GM18951 (cell line): ENCODE results near the gene NCDN.

ENCODE experiments used
- POLR2A ChIP-seq: IDR thresholded peaks from 4 replicates; pipeline ENCODE4 v1.6.1; 2011; ENCODE audit warnings: mild to moderate bottlenecking; ENCODE audit not compliant: insufficient read length, insufficient read depth; ENCODE audit errors: extremely low read depth
- in situ Hi-C: fragments of 300-500 bp; cut with MboI; formaldehyde crosslinking; loops from one replicate; pipeline ENCODE4 v1.12.0; 2022; ENCODE audit warnings: low sequenced_read_pairs, mixed read lengths, inconsistent platforms; ENCODE audit not compliant: unreplicated experiment

NCDN gene

DNA sequence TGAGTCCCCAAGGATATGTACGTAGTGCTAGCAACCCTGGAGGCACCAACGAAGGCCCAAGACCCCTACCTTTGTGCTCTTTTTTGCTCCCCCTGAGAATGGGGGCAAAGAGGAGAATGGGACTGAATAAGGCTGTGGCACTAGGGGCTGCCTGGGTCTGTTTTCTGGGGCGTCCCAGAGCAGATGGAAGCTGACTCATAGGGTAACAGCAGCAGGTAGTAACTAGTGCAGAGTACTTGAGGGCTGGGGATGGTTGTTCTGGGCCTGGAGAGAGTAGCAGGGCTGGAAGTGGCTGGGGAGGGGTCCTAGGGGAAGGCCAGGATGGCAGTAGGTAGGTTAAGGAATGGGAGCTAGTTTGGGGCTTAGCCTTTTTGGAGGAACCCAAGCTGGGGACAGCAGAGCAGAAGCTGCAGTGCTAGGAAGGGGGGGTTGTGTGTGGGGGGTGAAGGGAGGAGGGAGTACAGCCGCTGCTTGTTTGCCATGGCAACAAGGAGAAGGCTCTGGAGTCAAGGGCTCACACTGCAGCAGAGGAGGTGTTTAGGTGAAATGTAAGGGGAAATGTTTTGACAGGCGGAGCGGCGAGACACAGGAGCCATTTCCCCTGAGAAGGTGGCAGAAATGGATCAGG, 1.8 kb downstream of the NCDN start:
- in situ Hi-C loops: no loop called here
- TF ChIP-seq POLR2A: no peak

DNA sequence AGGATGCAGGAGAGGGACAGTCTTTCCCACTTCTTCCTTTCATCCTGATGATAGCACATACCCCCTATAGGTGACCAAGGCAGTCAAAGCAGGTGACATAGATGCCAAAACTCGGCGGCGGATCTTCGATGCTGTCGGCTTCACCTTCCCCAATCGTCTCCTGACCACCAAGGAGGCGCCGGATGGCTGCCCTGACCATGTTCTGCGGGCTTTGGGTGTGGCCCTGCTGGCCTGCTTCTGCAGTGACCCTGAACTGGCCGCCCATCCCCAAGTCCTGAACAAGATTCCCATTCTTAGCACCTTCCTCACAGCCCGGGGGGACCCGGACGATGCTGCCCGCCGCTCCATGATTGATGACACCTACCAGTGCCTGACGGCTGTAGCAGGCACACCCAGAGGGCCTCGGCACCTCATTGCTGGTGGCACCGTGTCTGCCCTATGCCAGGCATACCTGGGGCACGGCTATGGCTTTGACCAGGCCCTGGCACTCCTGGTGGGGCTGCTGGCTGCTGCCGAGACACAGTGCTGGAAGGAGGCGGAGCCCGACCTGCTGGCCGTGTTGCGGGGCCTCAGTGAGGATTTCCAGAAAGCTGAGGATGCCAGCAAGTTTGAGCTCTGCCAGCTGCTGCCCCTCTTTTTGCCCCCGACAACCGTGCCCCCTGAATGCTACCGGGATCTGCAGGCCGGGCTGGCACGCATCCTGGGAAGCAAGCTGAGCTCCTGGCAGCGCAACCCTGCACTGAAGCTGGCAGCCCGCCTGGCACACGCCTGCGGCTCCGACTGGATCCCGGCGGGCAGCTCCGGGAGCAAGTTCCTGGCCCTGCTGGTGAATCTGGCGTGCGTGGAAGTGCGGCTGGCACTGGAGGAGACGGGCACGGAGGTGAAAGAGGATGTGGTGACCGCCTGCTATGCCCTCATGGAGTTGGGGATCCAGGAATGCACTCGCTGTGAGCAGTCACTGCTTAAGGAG, 2.9 kb downstream of the NCDN start:
- in situ Hi-C loops: loop anchor here (10.0 kb wide), 1 partner anchor 154 kb away; the partner anchor contains the start of gene C1orf216
- no peak for TF ChIP-seq POLR2A

DNA sequence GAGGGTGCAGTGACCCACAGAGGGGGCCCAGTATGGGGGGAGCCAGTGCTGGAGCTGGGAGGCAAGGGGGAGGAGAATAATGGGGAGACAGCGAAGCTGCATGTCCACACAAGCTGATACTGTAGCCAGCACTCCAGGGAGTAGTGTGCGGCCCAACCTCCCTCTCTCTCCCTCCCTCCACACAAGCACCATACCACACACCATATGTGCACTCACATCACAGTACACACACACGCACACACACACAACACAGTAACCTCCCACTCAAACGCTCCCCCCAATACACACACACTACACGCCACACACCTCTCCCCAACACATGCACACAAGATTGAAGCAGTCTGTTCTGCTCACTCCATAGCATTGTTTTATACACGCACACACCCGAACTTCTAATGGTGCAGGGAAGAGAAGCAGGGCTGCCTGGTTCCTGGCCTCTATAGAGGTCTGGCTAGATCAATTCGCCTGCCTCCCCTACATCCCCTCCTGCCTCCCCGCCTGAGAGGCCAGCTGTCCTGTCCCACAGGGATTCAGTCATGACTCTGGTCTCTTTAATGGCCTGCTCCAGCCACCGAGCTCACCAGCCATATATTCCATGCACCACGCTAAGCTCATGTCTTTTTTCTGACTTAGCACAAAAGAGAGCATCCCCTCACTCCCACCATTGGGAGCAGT, 3.8 kb downstream of the NCDN start:
- in situ Hi-C loops: loop anchor here (10.0 kb wide), 1 partner anchor 153 kb away; the partner anchor contains the start of gene C1orf216
- no peak for TF ChIP-seq POLR2A

DNA sequence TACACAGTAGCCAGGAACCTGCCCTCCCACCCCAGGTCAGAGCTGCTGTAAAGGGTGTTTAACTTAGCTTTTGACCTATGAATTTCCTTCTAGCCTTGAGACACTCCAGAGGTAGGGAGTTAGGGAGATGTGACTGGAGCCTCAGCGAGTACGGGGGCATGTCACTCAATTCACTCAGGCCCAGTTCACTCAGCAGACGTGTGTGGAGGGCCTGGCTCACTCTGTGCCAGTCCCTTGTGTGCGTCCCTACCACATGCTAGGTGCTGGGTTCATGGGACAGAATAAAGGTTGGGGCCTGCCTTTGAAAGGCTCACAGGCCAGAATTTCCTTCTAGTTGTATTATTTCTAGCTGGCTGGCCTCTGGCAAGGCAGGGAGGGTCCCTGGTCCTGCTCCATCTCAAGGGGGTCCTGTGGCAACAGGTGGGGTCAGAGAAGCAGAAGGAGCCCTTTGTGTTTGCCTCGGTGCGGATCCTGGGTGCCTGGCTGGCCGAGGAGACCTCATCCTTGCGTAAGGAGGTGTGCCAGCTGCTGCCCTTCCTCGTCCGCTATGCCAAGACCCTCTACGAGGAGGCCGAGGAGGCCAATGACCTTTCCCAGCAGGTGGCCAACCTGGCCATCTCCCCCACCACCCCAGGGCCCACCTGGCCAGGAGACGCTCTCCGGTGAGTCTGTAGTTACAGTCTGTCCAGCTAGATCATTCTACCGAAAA, 4.5 kb downstream of the NCDN start:
- no peak for TF ChIP-seq POLR2A
- in situ Hi-C loops: loop anchor here (10.0 kb wide), 1 partner anchor 153 kb away; the partner anchor contains the start of gene C1orf216

DNA sequence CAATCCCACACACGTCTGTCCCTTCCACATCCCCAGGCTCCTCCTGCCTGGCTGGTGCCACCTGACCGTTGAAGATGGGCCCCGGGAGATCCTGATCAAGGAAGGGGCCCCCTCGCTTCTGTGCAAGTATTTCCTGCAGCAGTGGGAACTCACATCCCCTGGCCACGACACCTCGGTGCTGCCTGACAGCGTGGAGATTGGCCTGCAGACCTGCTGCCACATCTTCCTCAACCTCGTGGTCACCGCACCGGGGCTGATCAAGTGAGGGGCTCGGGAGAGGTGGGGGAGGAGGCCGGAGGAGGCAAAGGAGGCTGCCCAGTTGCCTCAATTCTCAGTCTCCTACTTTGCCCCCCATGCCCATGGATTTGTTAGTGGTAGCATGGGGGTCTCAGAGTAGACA, 5.6 kb downstream of the NCDN start:
- in situ Hi-C loops: loop anchor here (10.0 kb wide), 1 partner anchor 152 kb away; the partner anchor contains the start of gene C1orf216
- no peak for TF ChIP-seq POLR2A

DNA sequence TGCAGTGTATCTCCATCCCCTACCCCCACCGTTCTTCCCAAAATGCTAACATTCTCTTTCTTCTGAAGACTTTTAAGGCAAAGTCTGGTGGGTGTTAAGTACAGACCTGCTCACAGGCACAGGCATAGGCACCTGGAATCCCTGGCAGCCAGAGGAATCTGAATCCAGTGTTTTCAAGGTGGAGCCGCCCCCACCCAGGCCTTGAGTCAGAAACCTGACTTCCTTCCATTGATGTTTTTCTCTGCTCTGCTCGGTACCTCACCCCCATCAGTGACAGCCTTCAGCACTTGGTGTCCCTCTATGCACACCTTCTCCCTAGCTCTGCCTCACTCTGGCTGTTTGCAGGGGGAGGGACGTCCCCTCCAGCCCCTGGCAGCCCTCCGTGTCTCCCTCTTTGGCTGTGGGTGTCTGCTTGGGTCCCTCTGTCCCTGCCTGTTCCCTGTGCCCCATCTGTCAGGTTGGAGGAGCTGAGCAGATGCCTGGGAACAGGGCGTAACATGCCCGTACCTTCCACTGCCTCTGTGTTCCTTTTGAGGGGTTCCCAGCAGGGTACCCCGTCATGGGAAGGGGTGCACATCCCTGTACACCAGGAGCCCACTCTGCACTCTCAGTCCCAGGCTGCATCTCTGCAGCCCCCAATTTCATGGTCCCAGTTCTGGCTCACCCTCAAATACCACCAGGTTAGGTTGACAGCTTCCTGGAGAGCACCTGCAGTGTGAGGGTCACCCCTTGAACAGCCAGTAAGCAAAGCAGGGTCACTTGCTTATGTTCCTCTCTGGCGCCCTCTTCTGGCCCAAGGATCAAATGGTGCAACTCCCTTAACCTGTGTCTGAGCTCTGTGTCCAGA, 6.7 kb downstream of the NCDN start:
- no peak for TF ChIP-seq POLR2A
- in situ Hi-C loops: loop anchor here (10.0 kb wide), 1 partner anchor 151 kb away; the partner anchor contains the start of gene C1orf216

DNA sequence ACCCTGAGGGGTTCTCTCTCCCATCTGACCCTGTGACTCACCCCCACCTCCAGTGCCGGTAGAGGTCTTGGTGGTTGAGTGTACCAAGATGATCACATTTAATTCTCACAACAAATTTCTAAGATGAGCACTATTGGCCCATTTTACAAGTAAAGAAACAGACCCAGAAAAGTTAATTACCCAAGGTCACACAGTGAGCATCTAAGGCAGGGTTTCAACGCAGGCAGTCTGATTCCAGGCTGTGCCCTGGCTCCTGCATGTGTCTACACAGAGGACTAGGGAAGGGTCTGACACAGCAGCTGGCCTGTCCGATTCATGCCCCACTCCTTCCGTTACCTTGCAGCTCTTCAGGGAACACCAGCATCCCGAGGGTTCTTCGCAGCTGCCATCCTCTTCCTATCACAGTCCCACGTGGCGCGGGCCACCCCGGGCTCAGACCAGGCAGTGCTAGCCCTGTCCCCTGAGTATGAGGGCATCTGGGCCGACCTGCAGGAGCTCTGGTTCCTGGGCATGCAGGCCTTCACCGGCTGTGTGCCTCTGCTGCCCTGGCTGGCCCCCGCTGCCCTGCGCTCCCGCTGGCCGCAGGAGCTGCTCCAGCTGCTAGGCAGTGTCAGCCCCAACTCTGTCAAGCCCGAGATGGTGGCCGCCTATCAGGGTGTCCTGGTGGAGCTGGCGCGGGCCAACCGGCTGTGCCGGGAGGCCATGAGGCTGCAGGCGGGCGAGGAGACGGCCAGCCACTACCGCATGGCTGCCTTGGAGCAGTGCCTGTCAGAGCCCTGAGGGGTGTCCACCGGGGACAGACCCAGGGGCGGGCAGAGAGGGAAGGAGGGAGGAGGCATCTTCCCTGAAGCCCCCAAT, 7.5 kb downstream of the NCDN start:
- no peak for TF ChIP-seq POLR2A
- in situ Hi-C loops: loop anchor here (10.0 kb wide), 1 partner anchor 150 kb away; the partner anchor contains the start of gene C1orf216

DNA sequence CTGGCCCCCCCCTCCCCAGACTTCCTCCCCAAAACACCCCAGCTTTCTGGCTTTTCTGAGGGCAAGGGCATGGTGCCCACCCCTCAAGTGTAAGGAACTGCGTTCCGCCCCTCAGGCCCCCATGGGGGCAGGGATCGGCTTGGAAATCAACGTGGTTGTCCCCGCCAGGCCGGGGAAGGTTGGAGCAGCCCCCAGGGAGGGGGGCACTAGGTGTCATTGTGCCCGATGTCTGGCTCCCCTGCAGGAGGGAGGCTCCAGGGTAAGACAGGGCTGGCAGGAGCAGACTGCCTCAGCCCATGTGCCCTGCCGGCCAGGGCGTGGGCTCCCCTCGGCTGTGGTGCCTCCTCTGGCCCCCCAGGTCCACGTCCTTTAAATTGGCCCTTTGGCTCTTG, 8.1 kb downstream of the NCDN start:
- in situ Hi-C loops: loop anchor here (10.0 kb wide), 1 partner anchor 149 kb away; the partner anchor contains the start of gene C1orf216
- TF ChIP-seq POLR2A: no peak

DNA sequence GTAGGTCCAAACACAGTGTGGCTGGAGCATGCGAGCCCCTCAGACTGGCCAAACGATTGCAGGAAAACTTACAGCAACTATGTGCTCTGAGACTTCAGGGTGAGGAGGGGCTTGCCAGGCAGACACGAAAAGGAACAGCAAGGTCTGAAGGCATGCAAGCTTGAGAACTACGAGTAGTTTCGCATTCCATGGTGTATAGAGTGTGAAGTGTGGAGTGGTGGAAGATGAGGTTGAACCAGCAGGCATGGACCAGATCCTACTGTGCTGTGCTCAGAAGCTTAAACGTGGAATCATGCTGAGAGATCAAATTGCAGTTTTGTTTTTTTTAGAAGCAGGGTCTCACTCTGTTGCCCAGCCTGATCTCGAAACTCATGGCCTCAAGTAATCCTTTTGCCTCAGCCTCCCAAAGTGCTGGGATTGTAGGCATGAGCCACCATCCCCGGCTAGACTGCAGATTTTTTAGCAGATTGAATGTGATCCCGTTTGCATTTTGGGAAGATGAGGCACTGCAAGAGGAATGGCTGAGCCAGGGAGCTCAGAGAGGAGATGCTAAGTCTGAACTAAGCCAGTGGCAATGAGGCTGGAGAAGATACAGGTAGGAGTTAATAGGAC, 10.5 kb downstream of the NCDN start:
- in situ Hi-C loops: loop anchor here (10.0 kb wide), 1 partner anchor 147 kb away; the partner anchor contains the start of gene C1orf216
- no peak for TF ChIP-seq POLR2A

DNA sequence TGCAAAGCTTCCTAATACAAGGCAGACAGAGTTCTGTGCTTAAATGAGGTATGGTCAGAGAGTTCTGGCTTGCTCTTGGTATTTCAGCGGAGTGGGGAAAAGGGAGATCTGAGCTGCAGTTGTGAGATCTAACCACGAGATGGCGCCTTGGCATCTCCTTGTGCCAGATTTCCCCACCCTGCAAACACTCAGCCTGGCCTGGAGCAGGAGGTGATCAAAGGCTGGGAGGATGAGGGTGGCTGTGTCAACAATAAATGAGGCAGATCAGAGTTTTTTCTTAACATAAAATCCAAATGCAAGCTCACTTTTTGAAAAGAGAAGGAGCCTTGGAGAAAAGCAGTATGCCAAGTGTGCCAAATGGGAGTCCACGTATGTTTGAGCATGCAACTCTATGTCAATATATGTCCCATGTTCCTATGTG, 11.4 kb downstream of the NCDN start:
- in situ Hi-C loops: loop anchor here (10.0 kb wide), 1 partner anchor 146 kb away; the partner anchor contains the start of gene C1orf216
- no peak for TF ChIP-seq POLR2A

DNA sequence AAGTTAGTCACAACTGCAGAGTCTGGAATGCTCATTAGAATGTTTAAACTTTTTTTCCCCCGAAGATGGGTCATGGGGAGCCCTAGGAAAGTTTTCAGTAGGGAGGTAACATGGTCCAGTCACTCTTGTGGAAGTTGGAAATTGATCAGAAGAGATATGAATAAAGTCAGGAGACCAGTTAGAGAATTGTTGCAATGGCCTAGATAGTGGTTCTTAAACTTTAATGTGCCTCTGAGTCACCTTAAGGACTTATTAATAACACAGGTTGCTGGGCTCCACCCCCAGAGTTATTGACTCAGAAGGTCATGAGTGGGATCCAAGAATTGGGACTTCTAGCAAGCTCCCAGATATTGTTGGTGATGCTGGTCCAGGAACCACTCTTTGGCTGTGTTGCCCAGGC, 12.3 kb downstream of the NCDN start:
- in situ Hi-C loops: loop anchor here (5.0 to 10.0 kb wide), 2 partner anchors 145 to 207 kb away; partner anchors contain the start of gene C1orf216
- no peak for TF ChIP-seq POLR2A
